CD4-positive, alpha-beta T cell treated with Interleukin-4 for 4 hours (primary cell): ENCODE results near the gene SOX1.

Experiments
- DNase-seq: peaks from one replicate; pipeline ENCODE4 v3.0.0-alpha.2; 2020

SOX1 gene

DNA sequence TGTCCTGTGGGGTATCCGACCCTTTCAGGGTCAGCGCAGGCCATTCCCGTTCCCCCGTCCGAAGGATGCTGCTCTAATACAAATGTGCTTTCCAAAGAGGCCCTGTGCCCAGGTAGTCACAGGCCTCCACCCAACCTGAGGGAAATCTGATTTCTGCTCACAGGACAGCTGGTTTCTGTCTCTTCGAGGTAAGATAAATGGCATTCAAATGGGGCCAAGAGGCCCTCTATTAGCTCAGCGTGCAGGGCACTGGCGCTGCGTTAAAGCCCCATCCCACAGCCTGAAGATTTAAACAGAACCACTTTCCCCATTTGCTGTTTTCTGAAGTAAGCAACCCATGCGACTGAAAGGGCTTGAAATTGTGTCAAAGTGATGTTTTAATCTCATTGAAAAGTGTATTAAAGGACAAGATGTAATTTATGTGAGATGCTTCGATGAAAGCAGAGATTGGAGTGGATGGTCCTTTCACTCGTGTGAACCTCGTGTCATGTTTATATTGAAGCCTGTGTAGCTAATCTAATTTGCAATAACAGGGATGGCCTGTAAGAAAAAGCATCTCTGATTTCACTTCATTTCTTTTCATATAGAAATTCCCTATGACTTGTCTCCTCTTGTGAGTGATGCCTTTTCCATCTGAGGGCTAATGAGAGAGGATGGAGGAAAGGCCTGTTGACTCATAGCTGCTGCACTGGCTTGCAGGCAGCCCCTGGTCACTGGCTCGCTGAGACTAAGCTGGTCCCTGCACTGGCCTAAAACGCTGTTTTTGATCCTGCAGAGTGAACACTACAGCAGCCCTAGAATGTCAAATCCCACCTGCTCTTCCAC is 7.3 kb upstream of the SOX1 start:
- DNase-seq = no peak

DNA sequence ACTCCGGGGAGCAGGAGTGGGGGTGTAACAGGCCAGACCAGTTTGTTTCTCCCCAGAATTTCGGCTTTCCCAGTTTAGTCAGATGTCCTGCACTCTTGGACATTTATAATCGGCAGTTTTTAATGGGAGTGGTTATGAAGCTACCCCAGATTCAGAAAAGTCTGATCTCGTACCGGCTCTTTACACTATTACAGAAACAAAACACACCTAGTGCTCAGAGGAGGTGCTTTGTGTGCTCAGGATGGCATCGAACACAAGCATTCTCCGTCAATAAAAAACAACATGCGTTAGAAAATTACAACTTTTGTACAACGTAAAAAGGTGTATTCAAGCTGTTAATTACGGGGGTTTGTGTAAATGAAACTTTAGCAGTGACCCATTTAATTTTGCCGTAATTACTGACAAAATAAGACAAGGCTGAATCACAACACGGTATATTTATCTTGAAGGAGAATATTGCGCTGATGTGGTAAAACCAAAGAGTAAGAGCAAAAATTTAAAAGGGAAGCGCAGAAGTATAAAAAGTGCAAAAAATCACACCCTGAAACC is 6.6 kb upstream of the SOX1 start:
- DNase-seq = no peak

DNA sequence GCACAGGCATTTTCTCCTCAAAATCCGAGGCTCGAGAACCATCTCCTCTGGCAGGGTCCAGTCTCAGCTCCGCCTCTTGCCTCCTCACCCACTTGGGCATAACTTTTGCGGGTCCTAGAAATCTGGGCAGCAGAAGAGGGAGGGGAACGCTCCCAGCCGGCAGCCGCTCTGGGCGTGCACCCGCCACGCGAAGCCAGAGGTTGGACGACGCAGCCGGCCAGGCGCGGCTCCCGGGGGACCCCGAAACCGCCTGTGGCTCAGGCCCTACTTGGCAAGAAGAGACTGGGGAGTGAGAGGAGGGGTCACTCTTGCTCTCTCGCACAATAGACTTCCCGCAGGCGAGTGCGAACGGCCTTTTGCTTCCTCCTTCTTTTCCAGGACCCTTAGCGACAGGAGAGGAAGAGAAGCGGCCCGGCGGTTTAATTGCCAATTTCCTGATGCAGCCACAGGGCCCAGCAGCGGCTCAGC is 6.0 kb upstream of the SOX1 start:
- DNase-seq = no peak

DNA sequence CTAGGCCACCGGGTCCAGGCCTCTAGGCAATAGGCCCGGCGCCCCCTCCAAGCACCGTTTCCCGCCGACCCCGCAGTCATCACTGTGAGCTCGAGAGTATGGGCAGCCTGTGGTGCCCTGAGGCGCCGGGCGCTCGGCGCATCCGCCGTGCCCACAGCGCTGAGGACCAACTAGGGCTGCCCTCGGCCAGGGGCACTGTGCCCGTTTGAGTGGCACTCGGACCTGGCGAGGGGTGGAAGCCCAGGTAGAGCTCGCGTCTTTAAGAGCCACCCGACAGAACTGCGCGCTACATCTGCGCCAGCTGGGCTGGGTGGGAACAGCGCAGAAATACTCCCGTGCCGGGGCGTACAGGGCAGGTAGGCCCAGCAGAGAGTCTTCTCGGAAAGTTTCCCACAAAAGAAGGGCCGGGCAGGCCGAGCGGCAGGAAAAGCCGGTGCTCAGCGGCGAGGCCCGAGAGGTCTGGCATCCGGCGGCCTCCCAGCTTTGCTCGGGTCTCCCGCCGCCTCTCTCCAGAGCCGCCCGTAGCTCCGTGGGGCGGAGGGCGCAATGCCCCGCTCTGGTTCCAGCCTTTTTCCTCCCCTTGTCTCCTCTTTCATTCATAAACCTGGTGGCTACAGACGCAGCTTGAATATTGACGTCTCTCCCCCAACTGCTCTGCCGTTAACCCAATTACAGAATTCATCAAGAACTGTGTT is 5.4 kb upstream of the SOX1 start:
- DNase-seq = no peak

DNA sequence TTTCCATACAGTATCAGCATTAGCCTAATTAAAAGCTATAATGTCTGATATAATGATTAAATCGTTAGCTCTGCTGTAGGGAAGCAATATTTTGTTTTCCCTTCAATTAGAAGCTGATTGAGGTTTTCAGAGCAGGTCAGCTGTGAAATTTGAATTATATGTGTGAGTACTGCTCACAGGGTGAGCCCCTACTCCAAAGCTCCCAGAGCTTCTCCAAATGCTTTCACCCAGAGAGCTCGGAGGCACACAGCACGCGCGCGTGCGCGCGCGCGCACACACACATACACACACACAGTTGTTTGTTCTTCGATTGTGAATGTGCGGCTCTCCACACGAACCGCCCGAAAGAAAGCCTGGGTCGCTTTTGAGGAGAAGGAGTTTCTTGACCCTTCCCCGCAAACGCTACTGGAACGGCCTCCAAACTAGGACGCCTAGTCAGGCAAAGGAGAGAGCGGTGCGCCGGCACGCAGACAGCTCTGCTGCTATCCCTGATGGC is 4.8 kb upstream of the SOX1 start:
- DNase-seq = no peak

DNA sequence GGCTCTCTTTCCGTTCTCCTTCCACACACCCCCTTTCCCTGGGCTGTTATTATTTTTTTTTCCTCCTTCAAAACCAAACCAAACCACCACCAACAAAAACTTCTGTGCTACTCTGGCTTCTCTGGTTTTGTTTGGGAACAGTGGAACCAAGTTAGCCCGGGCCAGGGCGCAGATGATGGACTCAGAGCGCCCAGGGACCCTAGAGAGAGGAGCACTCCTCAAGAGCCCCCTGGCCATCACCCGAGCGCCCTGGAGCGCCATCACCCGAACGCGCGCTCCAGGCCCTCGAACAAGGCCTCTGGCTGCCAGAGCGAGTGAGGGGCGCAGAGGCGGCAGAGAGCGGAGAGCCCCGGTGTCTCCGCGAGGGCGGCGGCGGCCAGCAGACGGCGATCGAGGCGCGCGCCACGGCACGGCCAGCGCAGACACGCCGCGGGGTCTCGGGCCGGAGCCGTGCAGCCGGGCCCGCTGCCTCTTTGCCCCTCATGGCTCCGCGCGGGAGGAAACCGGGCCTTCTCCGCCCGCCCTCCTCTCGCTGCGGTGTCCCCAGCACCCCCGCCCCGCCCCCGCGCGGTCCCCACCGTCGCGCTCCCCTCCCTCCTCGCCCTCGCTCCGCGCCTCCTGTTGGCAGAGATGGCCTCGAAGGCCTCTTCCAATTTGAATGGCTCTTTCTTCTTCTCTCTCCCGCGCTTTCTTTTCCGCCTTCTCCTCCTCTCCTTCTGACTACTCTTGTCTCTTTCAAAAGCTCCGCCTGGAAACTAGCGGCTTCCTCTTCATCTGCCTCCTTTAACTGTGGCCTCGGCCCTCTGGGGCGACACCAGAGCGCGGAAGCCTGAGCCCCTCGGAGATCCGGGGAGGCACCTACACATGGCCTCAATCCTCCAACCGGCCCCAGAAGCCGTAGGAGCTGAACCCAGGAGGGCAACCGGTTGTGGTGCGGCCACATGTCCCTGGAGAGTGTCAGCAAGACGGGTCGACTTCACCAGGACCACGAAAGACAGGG is 4.1 kb upstream of the SOX1 start:
- no peak for DNase-seq

DNA sequence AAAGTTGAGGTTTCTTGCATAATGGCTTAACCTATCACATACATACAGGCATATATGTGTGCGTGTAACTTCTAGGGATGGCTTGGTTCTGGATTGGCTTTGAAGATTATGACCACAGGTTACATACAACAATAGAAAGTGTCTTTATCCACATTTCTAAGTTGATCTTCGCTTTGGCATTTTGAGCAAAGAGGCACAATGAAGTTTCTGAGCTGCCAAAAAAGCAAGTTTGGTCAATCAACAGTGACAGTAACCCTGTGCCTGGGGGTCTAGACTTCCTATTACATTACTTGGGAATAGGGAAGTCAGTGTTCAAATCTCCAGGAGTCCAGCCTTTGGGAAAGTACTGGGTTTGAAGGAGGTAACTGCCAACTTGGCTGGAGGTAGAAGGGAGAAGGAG is 3.1 kb upstream of the SOX1 start:
- no peak for DNase-seq

DNA sequence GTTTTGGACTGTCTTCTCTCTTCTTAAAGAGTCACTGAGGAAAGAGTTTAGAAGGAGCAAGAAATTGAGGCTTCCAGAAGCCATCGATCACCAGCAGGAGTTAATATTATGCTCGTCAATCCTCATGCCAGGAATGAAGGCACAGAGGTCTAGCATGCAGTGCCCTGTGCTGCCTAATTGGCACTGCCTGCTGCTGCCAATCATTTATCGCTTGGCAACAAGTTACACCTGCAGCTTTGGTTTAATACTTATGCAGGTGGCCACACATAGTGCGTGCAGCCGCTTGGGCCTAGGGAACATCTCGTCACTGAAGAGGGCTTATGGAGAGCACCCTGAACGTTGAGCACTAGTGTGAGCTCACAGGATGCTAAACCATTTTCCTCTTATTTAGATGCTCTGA is 2.7 kb upstream of the SOX1 start:
- no peak for DNase-seq

DNA sequence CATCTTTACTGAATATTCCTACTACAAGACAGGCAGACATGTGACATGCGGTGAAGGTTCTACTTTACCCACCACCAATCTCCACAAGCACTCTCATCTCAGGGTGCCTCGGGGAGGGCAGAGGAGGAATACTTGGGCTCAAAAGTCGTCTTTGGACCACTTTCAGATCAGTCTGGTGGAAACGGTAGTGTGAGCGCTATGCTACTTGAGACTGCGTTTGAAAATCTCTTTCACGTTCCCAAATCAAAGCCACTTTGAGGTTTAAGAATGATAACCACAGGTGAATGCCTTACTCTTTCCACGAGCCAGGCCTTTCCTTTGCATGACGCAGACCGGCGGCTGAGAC is 1.5 kb upstream of the SOX1 start:
- no peak for DNase-seq

DNA sequence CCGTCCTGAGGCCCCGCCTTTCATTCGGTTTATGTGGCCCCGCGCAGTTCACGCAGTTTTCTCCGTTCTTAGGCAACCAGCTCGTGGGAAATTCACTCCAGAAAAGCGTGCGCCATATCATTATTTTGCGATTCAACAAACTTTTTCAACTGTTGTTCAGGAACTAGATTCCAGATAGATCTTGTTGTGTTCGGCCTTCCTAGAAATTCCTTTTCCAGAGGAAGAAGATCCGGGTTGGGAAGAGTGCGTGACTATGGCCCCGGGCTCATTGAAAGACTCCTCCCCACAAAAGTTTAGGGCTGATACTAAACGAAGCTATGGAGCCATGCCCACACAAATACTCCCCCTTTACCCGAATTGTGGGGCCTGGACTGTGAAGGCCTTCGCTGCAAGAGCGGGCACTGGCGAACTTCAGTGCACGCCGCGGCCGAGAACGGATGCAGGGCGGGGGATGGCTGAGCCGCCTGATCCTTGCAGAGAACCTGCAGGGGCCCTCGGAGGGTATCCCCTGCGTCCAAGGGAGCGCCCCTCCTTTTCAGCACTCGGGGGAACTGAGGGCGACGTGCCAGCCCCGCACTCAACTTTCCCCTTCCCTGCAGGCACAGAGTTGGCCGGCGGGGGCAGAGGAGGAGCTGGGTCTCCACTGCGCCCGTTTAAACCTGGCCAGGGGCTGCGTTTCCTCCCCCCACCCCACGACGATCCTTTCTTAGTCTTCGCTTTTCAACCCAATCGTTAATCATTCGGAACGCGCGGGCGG is 904 bp upstream of the SOX1 start:
- DNase-seq = no peak

DNA sequence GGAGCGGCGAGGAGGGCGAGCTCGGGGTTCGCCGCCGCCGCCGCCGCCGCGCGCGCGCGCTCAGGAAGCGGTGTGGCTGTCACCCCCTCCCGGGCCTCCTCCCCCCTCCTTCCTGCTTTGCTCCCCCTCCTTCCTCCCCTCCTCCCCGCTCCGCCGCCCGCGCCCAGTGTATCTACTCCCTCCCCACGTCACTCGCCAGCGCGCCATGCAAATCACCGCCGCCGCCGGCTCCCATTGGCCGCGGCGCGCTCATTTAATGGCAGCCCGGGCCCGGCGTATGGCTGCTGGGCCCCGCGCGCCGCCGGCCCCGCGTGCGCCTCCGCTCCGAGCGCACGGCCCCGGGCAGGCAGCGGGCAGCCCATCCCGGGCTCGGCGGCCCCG is 335 bp upstream of the SOX1 start:
- peak; percentile 27 for DNase-seq

DNA sequence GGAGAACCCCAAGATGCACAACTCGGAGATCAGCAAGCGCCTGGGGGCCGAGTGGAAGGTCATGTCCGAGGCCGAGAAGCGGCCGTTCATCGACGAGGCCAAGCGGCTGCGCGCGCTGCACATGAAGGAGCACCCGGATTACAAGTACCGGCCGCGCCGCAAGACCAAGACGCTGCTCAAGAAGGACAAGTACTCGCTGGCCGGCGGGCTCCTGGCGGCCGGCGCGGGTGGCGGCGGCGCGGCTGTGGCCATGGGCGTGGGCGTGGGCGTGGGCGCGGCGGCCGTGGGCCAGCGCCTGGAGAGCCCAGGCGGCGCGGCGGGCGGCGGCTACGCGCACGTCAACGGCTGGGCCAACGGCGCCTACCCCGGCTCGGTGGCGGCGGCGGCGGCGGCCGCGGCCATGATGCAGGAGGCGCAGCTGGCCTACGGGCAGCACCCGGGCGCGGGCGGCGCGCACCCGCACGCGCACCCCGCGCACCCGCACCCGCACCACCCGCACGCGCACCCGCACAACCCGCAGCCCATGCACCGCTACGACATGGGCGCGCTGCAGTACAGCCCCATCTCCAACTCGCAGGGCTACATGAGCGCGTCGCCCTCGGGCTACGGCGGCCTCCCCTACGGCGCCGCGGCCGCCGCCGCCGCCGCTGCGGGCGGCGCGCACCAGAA is 1.1 kb downstream of the SOX1 start:
- DNase-seq = no peak

DNA sequence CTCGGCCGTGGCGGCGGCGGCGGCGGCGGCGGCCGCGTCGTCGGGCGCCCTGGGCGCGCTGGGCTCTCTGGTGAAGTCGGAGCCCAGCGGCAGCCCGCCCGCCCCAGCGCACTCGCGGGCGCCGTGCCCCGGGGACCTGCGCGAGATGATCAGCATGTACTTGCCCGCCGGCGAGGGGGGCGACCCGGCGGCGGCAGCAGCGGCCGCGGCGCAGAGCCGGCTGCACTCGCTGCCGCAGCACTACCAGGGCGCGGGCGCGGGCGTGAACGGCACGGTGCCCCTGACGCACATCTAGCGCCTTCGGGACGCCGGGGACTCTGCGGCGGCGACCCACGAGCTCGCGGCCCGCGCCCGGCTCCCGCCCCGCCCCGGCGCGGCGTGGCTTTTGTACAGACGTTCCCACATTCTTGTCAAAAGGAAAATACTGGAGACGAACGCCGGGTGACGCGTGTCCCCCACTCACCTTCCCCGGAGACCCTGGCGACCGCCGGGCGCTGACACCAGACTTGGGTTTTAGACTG is 1.7 kb downstream of the SOX1 start:
- no peak for DNase-seq

DNA sequence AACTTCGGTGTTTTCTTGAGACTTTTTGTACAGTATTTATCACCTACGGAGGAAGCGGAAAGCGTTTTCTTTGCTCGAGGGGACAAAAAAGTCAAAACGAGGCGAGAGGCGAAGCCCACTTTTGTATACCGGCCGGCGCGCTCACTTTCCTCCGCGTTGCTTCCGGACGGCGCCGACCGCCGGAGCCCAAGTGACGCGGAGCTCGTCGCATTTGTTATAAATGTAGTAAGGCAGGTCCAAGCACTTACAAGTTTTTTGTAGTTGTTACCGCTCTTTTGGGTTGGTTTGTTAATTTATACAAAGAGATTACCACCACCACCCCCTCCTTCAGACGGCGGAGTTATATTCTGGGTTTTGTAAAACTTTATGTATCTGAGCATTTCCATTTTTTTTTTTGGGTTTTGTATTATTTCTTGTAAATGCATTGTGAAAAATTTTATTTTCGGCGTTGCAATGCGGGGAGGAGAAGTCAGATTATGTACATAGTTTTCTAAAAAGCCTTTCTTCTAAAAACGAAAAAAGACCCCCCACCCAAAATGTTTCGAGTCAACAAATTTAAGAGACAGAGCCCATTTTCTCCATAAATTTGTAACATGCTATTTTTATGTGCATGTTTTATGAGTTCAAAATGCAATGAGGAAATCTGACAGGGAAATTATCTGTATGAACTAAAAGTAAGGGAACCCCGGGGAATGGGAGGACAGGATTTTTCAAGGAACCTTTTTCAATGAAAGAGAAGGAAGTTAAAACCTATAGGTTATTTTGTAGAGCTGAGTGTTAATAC is 2.3 kb downstream of the SOX1 start:
- DNase-seq = no peak

DNA sequence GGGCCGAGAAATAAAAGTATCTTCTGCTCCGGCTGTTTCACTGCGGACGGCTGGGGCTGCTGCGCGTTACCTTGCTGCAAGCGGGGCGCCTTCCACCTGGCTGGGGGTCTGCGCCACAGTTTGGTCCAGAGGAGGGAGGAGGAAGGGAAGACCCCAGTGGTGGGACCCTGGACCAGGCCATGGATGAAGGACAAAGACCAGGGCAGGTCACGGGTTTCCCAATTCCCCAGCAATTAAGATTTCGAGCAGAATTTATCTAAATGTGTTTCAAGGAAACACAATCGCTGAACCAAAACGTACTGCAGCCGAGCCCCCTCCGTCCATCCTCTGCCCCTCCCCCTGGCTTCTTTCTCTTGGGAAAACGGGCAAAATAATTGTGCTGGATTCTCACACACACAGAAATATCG is 2.9 kb downstream of the SOX1 start:
- DNase-seq = no peak

DNA sequence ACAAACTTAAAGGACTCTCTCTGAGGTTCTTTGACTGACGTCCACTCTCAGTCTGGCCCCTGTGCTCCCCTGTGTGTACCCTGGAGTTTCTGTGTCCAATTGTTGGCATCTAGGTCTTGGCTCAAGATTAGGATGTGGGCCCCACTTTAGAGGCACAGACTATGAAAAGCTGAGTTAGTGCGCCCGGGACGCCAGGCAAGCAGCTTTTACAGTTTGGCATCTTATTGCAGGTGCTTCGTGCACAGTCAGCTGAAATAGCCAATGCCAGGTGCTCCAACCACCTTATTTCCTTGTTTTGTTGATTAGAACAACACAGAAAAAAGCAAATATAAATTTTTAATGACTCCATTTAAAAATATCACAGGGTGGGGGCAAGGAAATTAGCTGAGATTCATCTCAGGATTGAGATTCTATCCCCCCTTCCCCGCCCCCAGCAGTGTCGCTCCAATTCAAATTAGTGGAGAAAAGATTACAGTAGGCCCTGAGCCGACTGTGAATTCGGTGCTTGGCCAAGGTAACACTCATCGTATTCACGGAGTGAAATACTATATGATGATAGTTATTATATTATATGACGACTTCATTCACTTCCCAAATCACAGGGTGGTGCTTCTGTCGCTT is 4.3 kb downstream of the SOX1 start:
- no peak for DNase-seq

DNA sequence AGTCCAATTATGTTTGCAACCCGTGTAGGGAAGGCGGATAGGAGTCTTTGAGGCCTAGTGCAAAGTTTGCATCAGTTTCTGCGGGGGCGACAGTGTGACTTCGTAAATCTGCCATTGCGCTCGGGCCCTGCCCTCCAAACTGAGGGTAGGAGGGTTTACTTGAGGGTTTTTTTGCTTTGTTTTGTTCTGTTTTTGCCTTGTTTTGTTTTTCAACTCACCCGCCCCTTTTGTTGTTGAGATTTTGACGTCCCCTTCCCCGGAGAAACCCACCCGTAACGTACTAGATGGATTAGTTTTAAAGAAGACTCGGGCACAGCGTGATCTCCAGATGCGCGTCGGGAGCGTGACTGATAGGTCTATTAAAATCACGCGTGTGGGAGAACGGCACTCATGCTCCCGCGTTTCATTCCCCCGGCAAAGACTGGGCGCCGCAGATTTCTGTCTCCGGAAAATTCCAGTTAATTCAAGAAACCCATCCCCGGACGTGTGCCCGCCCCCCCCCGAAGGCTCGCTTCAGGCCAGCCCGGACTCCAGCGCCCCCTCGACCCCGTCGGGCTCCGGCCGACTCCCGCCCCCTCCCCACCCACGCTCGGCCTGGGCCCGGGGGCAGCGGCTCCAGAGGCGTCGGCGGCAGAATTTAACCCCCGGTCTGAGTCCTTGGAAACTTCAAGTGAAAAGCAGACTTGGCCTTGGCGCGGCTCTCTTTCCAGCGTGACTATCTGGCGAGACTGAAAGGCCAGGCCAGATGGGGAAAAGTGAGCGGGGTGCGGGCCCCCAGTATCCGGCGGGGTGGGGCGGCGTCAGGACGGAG is 5.0 kb downstream of the SOX1 start:
- DNase-seq = no peak

DNA sequence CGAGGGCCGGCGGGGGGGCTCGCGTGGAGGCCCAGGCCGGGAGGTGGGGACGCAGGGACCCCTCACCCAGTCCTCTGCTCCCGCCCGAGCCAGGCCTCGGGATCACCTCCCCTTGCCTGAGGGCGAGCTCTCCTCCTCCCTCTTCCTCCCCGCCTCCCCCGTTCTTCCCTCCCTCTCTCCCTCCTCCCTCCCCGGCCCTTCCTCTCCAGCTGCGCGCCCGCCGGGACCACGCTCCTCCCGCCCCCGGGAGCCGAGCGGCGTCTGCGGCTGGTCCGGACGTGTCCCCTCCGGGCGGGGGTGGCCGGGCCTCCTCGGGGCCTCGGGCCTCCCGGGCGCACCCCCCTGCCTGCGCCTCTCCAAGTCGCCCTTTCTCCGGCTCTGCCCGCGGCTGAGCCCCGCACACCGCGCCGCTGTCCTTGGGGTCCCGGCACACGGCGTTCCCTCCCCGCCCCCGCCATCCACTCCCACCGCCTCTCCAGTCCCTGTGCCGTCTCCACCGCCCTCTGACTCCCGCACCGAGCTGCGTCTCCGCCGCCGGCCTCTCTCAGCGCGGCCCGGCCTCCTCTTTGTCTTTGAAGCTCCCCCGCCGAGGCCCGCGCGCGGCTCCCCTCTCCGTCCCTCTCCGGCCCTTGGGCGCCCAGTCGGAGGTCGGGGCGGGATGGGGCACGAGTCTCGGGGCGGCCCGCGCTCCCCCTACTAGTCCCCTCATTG is 5.7 kb downstream of the SOX1 start:
- DNase-seq = no peak
